Skeletal muscle cell (primary cell): ENCODE data around the gene SIX5.
"Not testable (repeated sequence)": the region's sequence is repeated elsewhere in the genome, so short reads cannot be mapped to it uniquely, and the experiment has no call there.

Experiments used
- DNase-seq: peaks from one replicate; pipeline ENCODE4 v3.0.0-alpha.2; 2010; ENCODE audit warnings: low read depth
- H3K4me3 ChIP-seq: 2 replicates; pipeline ENCODE4 v1.5.1; 2011; ENCODE audit warnings: low read depth, mild to moderate bottlenecking, control low read depth, low read length, moderate library complexity

SIX5 gene

GRCh38 chr19:45720065-45720464, 49.0 kb downstream of the SIX5 start:
- H3K4me3 ChIP-seq = not testable (repeated sequence)

GRCh38 chr19:45717983-45718650, 50.9 kb downstream of the SIX5 start:
- DNase-seq = no peak

More at GRCh38 chr19:45720065-45720464, 49.0 kb downstream of the SIX5 start:
- not testable (repeated sequence) for DNase-seq

GRCh38 chr19:45717131-45717982, 51.7 kb downstream of the SIX5 start:
- DNase-seq = peak; percentile 99
- H3K4me3 ChIP-seq = peak overlapping the region; percentile 92

More at GRCh38 chr19:45717983-45718650, 50.9 kb downstream of the SIX5 start:
- H3K4me3 ChIP-seq = peak overlapping the region; percentile 92

- H3K4me3 ChIP-seq = peak overlapping the region; percentile 92
- DNase-seq = no peak
Measured at GRCh38 chr19:45716359-45717130, 52.5 kb downstream of the SIX5 start.

GRCh38 chr19:45715139-45715538, 53.9 kb downstream of the SIX5 start:
- DNase-seq = no peak
- H3K4me3 ChIP-seq = no peak overlapping the region
